ENCODE data around the gene CIDEB. TPM values are rescaled to one million over a fixed set of nuclear protein-coding genes. Genes with fewer than 3 reads are reported as not detected.

The CIDEB gene
- total and polyA plus RNA-seq, 2 of the 4 experiments (the other 2 are of a cell fraction): under 0.01 to 0.19 TPM

GRCh38 chr14:24258119-24258518, 49.7 kb downstream of the CIDEB start:
- no peaks in the 10 kb centered on the region for H4K20me1 ChIP-seq (ENCODE audit: insufficient read depth, low read length)
- CTCF ChIA-PET: no interaction called here

More at GRCh38 chr14:24258119-24258518, 49.7 kb downstream of the CIDEB start:
- Histone ChIP-seq H2BK120ac (ENCODE audit: low read depth, low read length) (no peak overlapping the region), H3K9me3 (ENCODE audit: control insufficient read depth, insufficient read depth, low read length) (no peaks in the 10 kb centered on the region), H2AFZ (replicated peaks; ENCODE audit: low read length, poor library complexity) (no peak overlapping the region), H3K23ac (ENCODE audit: low read depth, low read length) (no peak overlapping the region), H3K4me1 (ENCODE audit: control insufficient read depth, insufficient read depth, low read length) (peaks cover 8% of the 10 kb centered on the region), H4K8ac (ENCODE audit: low read depth in 2 of 2, low read length in 2 of 2) (no peak overlapping the region), H2BK20ac (ENCODE audit: low read depth, low read length) (no peak overlapping the region), H2AK5ac (ENCODE audit: low read depth, low read length) (no peak overlapping the region; the same call in 1 of the 2 replicates), H3K14ac (replicated peaks; ENCODE audit: low read depth, low read length) (no peak overlapping the region), H2BK5ac (ENCODE audit: low read depth, low read length, poor library complexity, severe bottlenecking) (no peak overlapping the region), H3K4me3 (ENCODE audit: insufficient read depth, low read depth, low read length) (no peak overlapping the region), H4K91ac (ENCODE audit: insufficient read depth, low read depth, low read length) (no peak overlapping the region), H3K9ac (ENCODE audit: low read depth, low read length) (no peak overlapping the region), H3K27me3 (ENCODE audit: control insufficient read depth, insufficient read depth, low read length) (no peaks in the 10 kb centered on the region), H3K79me1 (ENCODE audit: low read depth in 1 of 2, low read length in 2 of 2) (peaks cover 0 to 2% of the 10 kb centered on the region in 2 experiments; a peak in 1 of 4 replicates), H3K4ac (ENCODE audit: low read depth, low read length) (no peak overlapping the region; the same call in 1 of the 2 replicates), H3K4me2 (ENCODE audit: low read depth, low read length) (no peak overlapping the region), H4K5ac (ENCODE audit: low read depth, low read length) (no peak overlapping the region), H2AK9ac (replicated peaks; ENCODE audit: low read depth, low read length, poor library complexity) (no peak overlapping the region), H3K36me3 (ENCODE audit: control insufficient read depth, insufficient read depth, low read length) (peaks cover 2% of the 10 kb centered on the region; the same call in 1 of the 2 replicates), H3K18ac (ENCODE audit: low read depth, low read length) (no peak overlapping the region), H2BK15ac (ENCODE audit: low read depth, low read length) (no peak overlapping the region), H3K56ac (ENCODE audit: extremely low read depth, insufficient read depth, low read length) (no peak overlapping the region), H3K27ac (ENCODE audit: insufficient read depth, low read length) (no peak overlapping the region), H3K9me1 (ENCODE audit: insufficient read depth, low read length) (peaks cover 19% of the 10 kb centered on the region; the same call in 1 of the 2 replicates)
- DNase-seq: no peak
- BruUV-seq (replicated peaks): no TSS peak
- in situ Hi-C loops (cut with MboI; ENCODE audit: low sequenced_read_pairs) (no loop called here), intact Hi-C loops (cut with micrococcal nuclease) (no loop called here), dilution Hi-C loops (cut with HindIII; ENCODE audit: low sequenced_read_pairs, unreplicated experiment) (no loop called here)
- ATAC-seq (ENCODE audit: low read depth): no peak
- no peak for TF ChIP-seq MAFK (IDR thresholded peaks at IDR 0.05; ENCODE audit: low read depth, low read length)
- no peak for TF ChIP-seq FOS (IDR thresholded peaks at IDR 0.05; ENCODE audit: low read depth, low read length)
- no peak for TF ChIP-seq CHD1 (IDR thresholded peaks at IDR 0.05; ENCODE audit: low read depth, low read length)
- TF ChIP-seq MXI1 (IDR thresholded peaks at IDR 0.05; ENCODE audit: borderline replicate concordance, low read depth, low read length): no peak
- TF ChIP-seq, protein P1, sequence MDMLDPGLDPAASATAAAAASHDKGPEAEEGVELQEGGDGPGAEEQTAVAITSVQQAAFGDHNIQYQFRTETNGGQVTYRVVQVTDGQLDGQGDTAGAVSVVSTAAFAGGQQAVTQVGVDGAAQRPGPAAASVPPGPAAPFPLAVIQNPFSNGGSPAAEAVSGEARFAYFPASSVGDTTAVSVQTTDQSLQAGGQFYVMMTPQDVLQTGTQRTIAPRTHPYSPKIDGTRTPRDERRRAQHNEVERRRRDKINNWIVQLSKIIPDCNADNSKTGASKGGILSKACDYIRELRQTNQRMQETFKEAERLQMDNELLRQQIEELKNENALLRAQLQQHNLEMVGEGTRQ (IDR thresholded peaks at IDR 0.05; ENCODE audit: low read depth, low read length): no peak
- TF ChIP-seq RFX5 (IDR thresholded peaks at IDR 0.05; ENCODE audit: low read depth, low read length): no peak
- no peak for TF ChIP-seq SMC3 (IDR thresholded peaks at IDR 0.05; ENCODE audit: low read depth, low read length)
- no peak for TF ChIP-seq RAD21 (IDR thresholded peaks at IDR 0.05; ENCODE audit: low read length)
- TF ChIP-seq CEBPB (IDR thresholded peaks at IDR 0.05; ENCODE audit: low read depth, low read length): no peak
- TF ChIP-seq, protein P2, sequence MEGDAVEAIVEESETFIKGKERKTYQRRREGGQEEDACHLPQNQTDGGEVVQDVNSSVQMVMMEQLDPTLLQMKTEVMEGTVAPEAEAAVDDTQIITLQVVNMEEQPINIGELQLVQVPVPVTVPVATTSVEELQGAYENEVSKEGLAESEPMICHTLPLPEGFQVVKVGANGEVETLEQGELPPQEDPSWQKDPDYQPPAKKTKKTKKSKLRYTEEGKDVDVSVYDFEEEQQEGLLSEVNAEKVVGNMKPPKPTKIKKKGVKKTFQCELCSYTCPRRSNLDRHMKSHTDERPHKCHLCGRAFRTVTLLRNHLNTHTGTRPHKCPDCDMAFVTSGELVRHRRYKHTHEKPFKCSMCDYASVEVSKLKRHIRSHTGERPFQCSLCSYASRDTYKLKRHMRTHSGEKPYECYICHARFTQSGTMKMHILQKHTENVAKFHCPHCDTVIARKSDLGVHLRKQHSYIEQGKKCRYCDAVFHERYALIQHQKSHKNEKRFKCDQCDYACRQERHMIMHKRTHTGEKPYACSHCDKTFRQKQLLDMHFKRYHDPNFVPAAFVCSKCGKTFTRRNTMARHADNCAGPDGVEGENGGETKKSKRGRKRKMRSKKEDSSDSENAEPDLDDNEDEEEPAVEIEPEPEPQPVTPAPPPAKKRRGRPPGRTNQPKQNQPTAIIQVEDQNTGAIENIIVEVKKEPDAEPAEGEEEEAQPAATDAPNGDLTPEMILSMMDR (conservative IDR thresholded peaks at IDR 0.05; ENCODE audit: low read depth, low read length): no peak
- TF ChIP-seq BHLHE40 (IDR thresholded peaks at IDR 0.05; ENCODE audit: low read depth, low read length): no peak
- no peak for TF ChIP-seq NFE2L2 (IDR thresholded peaks at IDR 0.05; ENCODE audit: low read depth, low read length)
- no peak for TF ChIP-seq POLR2A (IDR thresholded peaks at IDR 0.05; ENCODE audit: low read depth, low read length)
- no peak for TF ChIP-seq MAZ (IDR thresholded peaks at IDR 0.05; ENCODE audit: borderline replicate concordance, low read depth, low read length)
- WGBS, 2 experiments (ENCODE audit: extremely low coverage in 2 of 2, insufficient read length in 1 of 2): no CpG with 5 or more reads among the region's 9 CpGs
- POLR2A ChIA-PET (ENCODE audit: unreplicated experiment): no interaction called here
